Neuron (in vitro differentiated cells): Measurements from ENCODE around the gene LRP1.

ENCODE experiments used
- H2AFZ ChIP-seq: one replicate; pipeline ENCODE4 v1.6.1; 2013; ENCODE audit warnings: low read depth, mild to moderate bottlenecking, inconsistent platforms, low read length, moderate library complexity
- H3K27me3 ChIP-seq: one replicate; pipeline ENCODE4 v1.6.1; 2013; ENCODE audit warnings: low read length; ENCODE audit not compliant: insufficient read depth
- H3K36me3 ChIP-seq: one replicate; pipeline ENCODE4 v1.6.1; 2013; ENCODE audit warnings: low read length; ENCODE audit not compliant: insufficient read depth
- H3K4me1 ChIP-seq: one replicate; pipeline ENCODE4 v1.6.1; 2013; ENCODE audit warnings: low read length; ENCODE audit not compliant: insufficient read depth
- H3K4me3 ChIP-seq: 2 replicates; pipeline ENCODE4 v1.5.1; 2013; ENCODE audit warnings: mild to moderate bottlenecking, low read length, moderate library complexity
- H3K9me3 ChIP-seq: one replicate; pipeline ENCODE4 v1.6.1; 2013; ENCODE audit warnings: low read length

Gene LRP1

GRCh38 chr12:57098546-57098945 is 29.7 kb upstream of the LRP1 start:
- Histone ChIP-seq H3K27me3 (no peaks in the 10 kb centered on the region), H2AFZ (no peak overlapping the region), H3K36me3 (peaks cover 30% of the 10 kb centered on the region), H3K9me3 (no peaks in the 10 kb centered on the region), H3K4me3 (no peak overlapping the region), H3K4me1 (peaks cover 21% of the 10 kb centered on the region)

GRCh38 chr12:57099047-57099714 is 29.1 kb upstream of the LRP1 start:
- Histone ChIP-seq H3K27me3 (no peaks in the 10 kb centered on the region), H3K9me3 (no peaks in the 10 kb centered on the region), H3K36me3 (peaks cover 33% of the 10 kb centered on the region), H2AFZ (no peak overlapping the region), H3K4me3 (no peak overlapping the region), H3K4me1 (peaks cover 16% of the 10 kb centered on the region)

GRCh38 chr12:57099766-57100165 is 28.5 kb upstream of the LRP1 start:
- no peak overlapping the region for H3K4me3 ChIP-seq
- H3K27me3 ChIP-seq: no peaks in the 10 kb centered on the region
- no peaks in the 10 kb centered on the region for H3K9me3 ChIP-seq
- peaks cover 31% of the 10 kb centered on the region for H3K36me3 ChIP-seq
- H3K4me1 ChIP-seq: peaks cover 10% of the 10 kb centered on the region
- H2AFZ ChIP-seq: no peak overlapping the region

GRCh38 chr12:57101892-57102695 is 26.2 kb upstream of the LRP1 start:
- Histone ChIP-seq H3K9me3 (no peaks in the 10 kb centered on the region), H3K27me3 (no peaks in the 10 kb centered on the region), H3K4me3 (no peak overlapping the region), H3K36me3 (peaks cover 15% of the 10 kb centered on the region), H3K4me1 (peaks cover 7% of the 10 kb centered on the region), H2AFZ (no peak overlapping the region)

- Histone ChIP-seq H3K36me3 (peaks cover 15% of the 10 kb centered on the region), H2AFZ (no peak overlapping the region), H3K27me3 (no peaks in the 10 kb centered on the region), H3K9me3 (no peaks in the 10 kb centered on the region), H3K4me1 (peaks cover 7% of the 10 kb centered on the region), H3K4me3 (no peak overlapping the region)
Measured at GRCh38 chr12:57103856-57104255, 24.4 kb upstream of the LRP1 start.

- no peak overlapping the region for H2AFZ ChIP-seq
- no peak overlapping the region for H3K4me3 ChIP-seq
- peaks cover 15% of the 10 kb centered on the region for H3K36me3 ChIP-seq
- peaks cover 7% of the 10 kb centered on the region for H3K4me1 ChIP-seq
- H3K9me3 ChIP-seq: no peaks in the 10 kb centered on the region
- H3K27me3 ChIP-seq: no peaks in the 10 kb centered on the region
Measured at GRCh38 chr12:57104292-57104910, 23.9 kb upstream of the LRP1 start.

- no peaks in the 10 kb centered on the region for H3K9me3 ChIP-seq
- no peak overlapping the region for H2AFZ ChIP-seq
- H3K27me3 ChIP-seq: no peaks in the 10 kb centered on the region
- H3K36me3 ChIP-seq: peaks cover 12% of the 10 kb centered on the region
- H3K4me1 ChIP-seq: peaks cover 12% of the 10 kb centered on the region
- H3K4me3 ChIP-seq: no peak overlapping the region
Measured at GRCh38 chr12:57105011-57105753, 23.1 kb upstream of the LRP1 start.

GRCh38 chr12:57106021-57106708 is 22.1 kb upstream of the LRP1 start:
- Histone ChIP-seq H3K9me3 (no peaks in the 10 kb centered on the region), H3K27me3 (no peaks in the 10 kb centered on the region), H2AFZ (no peak overlapping the region), H3K4me1 (peaks cover 19% of the 10 kb centered on the region), H3K36me3 (peaks cover 12% of the 10 kb centered on the region), H3K4me3 (no peak overlapping the region)

GRCh38 chr12:57107456-57108155 is 20.7 kb upstream of the LRP1 start:
- Histone ChIP-seq H3K4me3 (no peak overlapping the region), H3K27me3 (no peaks in the 10 kb centered on the region), H3K9me3 (no peaks in the 10 kb centered on the region), H3K4me1 (peaks cover 22% of the 10 kb centered on the region), H3K36me3 (peaks cover 12% of the 10 kb centered on the region), H2AFZ (no peak overlapping the region)

- Histone ChIP-seq H3K4me1 (peaks cover 21% of the 10 kb centered on the region), H2AFZ (no peak overlapping the region), H3K27me3 (no peaks in the 10 kb centered on the region), H3K36me3 (peaks cover 6% of the 10 kb centered on the region), H3K9me3 (no peaks in the 10 kb centered on the region), H3K4me3 (peak overlapping the region; percentile 58)
Measured at GRCh38 chr12:57109207-57110103, 18.8 kb upstream of the LRP1 start.
